ENCODE results near the gene DNAJB11.

- TF ChIP-seq POLR2A (IDR thresholded peaks at IDR 0.05), result no peak
- no peak for TF ChIP-seq CTCF (IDR thresholded peaks at IDR 0.05)
These were observed 49.3 kb upstream of the DNAJB11 start for GRCh38 chr3:186520957-186521842.

All from lower leg skin (tissue), 3 donors.